BJ (cell line): ENCODE data around the gene TAF4. TPM values are rescaled to one million over a fixed set of nuclear protein-coding genes. Genes with fewer than 3 reads are reported as not detected.

Source experiments
- CTCF ChIA-PET: fragments of 350-600 bp; formaldehyde crosslinking; extraction: SDS; loops from one replicate; lab custom pipeline; 2021; ENCODE audit warnings: antibody characterized with exemption, inconsistent platforms; lab: Yijun Ruan, JAX
- POLR2A ChIA-PET: fragments of 300-600 bp; sonication (Branson Sonifier 250); formaldehyde crosslinking; extraction: SDS; loops from one replicate; lab custom pipeline; 2021; ENCODE audit warnings: antibody characterized with exemption; lab: Charles Lee
- DNase-seq: peaks from one replicate; pipeline ENCODE4 v3.0.0-alpha.2; 2011; ENCODE audit warnings: low read depth
- H3K27me3 ChIP-seq: 2 replicates; pipeline ENCODE4 v1.6.0; 2011; ENCODE audit warnings: low read length; ENCODE audit not compliant: control insufficient read depth, insufficient read depth
- H3K36me3 ChIP-seq: 2 replicates; pipeline ENCODE4 v1.5.1; 2011; ENCODE audit warnings: low read length; ENCODE audit not compliant: control insufficient read depth, insufficient read depth
- H3K4me3 ChIP-seq: 2 replicates; pipeline ENCODE4 v1.5.1; 2011; ENCODE audit warnings: low read depth, mild to moderate bottlenecking, control low read depth, low read length
- polyA plus RNA-seq: library from polyadenylated mRNA; depleted of rRNA; stranded (reverse); fragments of >200 nt; gene quantifications from 2 replicates; pipeline ENCODE4 v1.2.3, GENCODE V29; 2011
- TF ChIP-seq, protein P1 (sequence below): IDR thresholded peaks from 2 replicates; pipeline ENCODE4 v1.5.1; 2011; ENCODE audit warnings: low read depth, mild to moderate bottlenecking, control low read depth, inconsistent platforms, low read length, moderate library complexity; ENCODE audit not compliant: insufficient read depth

Gene TAF4
- polyA plus RNA-seq, 1 experiment = 1.2 TPM

DNA sequence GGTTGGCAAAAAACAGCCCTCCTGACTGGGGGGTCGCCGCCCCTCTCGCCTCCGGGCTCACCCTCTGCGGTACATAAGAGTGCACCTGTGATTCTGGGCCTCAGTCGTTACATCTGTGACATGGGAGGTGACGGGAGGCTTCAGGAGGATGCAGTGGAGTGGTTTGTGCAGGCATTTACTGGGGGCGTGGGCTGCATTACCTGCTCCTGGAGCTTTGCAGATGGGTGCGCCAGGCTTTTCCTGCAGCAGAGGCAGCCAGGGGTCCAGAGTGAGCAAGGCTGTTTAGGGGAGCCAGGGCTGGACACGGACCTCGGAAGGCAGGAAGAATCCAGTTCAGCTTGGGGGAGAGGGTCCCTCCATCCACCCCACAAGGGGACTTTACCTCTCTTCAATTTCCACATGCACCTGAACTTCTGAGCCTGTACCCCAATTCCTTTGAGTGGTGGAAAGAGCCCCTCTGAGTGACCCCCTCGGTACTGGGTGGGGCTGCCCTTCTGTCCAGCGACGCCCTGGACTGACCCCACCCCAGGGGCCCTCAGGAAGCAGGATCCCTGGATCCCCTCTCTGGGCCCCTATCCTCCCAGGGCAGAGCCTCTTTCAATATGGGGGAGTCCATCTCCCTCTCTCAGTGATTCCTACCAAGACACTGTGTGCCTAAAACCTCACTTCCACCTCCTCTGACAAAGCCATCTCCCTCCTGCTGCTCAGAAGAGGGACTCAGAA lies 134.0 kb downstream of the TAF4 start:
- Histone ChIP-seq H3K4me3 (no peak overlapping the region), H3K27me3 (no peaks in the 10 kb centered on the region), H3K36me3 (no peaks in the 10 kb centered on the region)
- TF ChIP-seq, protein P1, sequence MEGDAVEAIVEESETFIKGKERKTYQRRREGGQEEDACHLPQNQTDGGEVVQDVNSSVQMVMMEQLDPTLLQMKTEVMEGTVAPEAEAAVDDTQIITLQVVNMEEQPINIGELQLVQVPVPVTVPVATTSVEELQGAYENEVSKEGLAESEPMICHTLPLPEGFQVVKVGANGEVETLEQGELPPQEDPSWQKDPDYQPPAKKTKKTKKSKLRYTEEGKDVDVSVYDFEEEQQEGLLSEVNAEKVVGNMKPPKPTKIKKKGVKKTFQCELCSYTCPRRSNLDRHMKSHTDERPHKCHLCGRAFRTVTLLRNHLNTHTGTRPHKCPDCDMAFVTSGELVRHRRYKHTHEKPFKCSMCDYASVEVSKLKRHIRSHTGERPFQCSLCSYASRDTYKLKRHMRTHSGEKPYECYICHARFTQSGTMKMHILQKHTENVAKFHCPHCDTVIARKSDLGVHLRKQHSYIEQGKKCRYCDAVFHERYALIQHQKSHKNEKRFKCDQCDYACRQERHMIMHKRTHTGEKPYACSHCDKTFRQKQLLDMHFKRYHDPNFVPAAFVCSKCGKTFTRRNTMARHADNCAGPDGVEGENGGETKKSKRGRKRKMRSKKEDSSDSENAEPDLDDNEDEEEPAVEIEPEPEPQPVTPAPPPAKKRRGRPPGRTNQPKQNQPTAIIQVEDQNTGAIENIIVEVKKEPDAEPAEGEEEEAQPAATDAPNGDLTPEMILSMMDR = no peak
- DNase-seq = no peak
- ChIA-PET CTCF (no interaction called here), POLR2A (no interaction called here)

DNA sequence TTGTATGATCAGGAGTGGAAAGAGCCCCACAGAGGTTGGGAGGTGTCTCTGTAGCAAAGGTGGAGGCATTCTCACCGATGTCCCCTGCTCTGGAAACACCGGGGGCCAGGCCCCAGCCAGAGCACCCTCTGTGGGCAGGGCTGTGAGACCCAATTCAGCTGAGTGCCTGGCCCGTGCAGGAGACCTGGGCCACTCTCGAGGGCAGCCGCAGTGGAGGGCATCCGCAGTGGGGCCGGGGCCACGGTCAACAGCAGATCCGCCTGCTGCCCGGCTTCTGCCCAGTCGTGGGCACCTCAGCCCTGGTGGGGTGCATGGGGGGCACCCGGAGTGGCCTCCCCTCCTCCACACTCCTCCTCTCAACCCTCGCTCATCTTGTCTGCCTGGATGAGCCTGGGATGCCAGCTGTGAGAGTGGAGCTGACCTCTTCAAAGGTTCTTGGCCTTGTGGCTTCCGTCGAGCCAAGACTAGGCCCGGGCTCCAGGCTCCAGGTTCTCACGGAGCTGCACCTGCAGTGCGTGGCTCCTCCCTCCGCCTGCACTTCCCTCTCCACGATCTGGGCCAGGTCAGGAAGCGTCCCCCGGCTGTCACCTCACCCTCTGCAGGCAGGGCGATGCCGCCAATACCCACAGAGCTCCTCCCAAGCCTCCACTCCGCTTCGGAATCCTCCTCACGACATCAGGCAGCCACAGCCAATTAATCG lies 134.8 kb downstream of the TAF4 start:
- ChIA-PET CTCF (no interaction called here), POLR2A (no interaction called here)
- DNase-seq = no peak
- Histone ChIP-seq H3K36me3 (no peaks in the 10 kb centered on the region), H3K27me3 (no peaks in the 10 kb centered on the region), H3K4me3 (no peak overlapping the region)
- TF ChIP-seq, protein P1 = no peak

DNA sequence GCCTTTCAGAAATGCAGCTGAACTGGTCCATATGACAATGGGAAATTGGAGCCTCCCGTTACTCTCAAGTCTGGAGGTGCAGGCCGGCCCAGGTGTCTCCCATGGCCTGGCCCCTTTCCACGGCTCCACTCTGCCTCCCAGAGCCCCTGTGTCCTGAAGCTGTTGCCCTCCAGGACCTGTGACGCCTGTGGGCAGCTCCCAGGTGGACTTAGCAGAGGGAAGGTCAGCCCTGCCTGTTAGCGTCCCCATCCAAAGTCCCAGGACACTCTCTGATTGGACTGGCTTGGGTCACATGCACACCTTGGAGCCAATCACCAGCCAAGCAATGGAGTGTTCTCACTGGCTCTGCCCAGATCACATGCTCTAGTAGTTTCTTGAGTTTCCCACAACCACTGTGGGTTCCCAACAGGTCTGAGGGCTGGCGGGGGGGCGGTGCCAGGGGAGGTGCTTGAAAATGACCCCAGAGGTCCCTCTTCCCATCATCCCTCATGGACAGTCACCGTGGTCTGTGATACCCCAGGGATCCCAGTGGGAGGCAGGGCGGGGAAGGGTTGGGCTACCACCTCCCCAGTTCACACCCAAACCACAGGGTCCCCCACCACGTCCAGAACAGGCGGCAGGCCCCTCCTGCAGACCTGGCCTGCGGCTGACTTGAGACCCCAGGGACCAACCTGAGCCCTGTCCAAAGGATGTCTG lies 135.6 kb downstream of the TAF4 start:
- DNase-seq = no peak
- CTCF ChIA-PET = no interaction called here
- Histone ChIP-seq H3K27me3 (no peaks in the 10 kb centered on the region), H3K36me3 (no peaks in the 10 kb centered on the region), H3K4me3 (no peak overlapping the region)
- POLR2A ChIA-PET = no interaction called here
- TF ChIP-seq, protein P1 = no peak

DNA sequence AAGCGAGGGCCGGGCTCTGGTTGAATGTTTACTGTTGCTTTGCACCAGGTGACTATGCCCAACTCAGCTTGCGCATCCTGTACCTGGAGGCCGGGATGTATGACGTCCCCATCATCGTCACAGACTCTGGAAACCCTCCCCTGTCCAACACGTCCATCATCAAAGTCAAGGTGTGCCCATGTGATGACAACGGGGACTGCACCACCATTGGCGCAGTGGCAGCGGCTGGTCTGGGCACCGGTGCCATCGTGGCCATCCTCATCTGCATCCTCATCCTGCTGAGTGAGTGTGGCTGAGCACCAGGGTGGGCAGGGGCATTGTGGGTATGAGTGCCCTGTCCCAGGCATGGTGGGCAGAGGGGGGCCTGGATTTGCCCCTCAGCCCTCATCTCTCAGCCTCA lies 136.1 kb downstream of the TAF4 start:
- DNase-seq = no peak
- ChIA-PET POLR2A (no interaction called here), CTCF (no interaction called here)
- no peaks in the 10 kb centered on the region for H3K36me3 ChIP-seq
- no peak overlapping the region for H3K4me3 ChIP-seq
- TF ChIP-seq, protein P1 = no peak
- no peaks in the 10 kb centered on the region for H3K27me3 ChIP-seq
